Activated CD4-positive, alpha-beta T cell treated with anti-CD3 and anti-CD28 coated beads, Interleukin-2, Interleukin-4, amounts not matched to agents 100 ng/mL and 50 ng/mL, durations not matched to agents 16 hours and 8 hours (primary cell): Measurements from ENCODE around the gene MRNIP.

Source experiments
- DNase-seq: peaks from one replicate; pipeline ENCODE4 v3.0.0-alpha.2; 2020; ENCODE audit warnings: low spot score

MRNIP gene

DNA sequence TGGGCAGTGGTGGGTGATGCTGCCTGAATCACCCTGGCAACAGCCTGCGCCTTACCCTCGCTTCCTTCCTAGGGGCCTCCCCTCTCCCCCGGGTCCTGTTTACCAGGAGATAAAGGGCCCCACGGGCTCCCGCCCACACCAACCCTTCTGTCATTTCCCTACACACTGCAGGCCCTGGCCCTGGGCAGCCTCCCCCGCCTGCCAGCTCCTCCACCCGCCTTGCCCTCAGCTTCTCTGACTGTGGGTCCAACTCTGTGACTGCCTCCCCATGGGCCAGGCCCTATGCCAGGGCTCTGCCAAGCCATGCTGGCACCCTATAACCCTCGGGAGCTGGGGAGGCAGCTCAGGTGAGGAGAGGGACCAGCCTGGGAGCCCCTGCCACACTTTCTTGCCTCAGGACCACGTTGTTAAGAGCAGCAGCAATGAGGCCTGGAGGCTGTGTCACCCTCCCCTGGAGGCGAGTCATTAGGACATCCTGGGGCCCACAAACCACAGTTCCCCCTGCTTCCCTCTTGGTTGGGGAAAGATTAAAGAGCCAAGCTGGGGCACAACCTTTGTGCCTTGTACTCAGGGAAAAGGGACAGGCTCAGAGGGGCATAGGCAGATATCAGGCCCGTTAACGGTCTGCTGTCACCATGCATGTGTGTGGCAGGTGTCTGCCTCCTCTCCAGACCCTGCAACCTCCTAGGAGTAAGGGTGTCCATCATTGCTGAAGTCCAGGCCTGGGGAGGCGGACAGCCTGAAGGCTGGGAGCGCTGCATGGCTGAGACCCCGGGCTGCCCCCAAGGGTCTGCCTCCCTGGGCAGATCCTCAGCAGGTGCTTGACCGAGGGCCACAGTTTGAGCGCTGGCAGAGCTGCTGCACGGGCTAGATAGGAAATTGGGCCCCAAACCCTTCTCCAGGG, 54.7 kb downstream of the MRNIP start:
- peak; percentile 45 for DNase-seq

DNA sequence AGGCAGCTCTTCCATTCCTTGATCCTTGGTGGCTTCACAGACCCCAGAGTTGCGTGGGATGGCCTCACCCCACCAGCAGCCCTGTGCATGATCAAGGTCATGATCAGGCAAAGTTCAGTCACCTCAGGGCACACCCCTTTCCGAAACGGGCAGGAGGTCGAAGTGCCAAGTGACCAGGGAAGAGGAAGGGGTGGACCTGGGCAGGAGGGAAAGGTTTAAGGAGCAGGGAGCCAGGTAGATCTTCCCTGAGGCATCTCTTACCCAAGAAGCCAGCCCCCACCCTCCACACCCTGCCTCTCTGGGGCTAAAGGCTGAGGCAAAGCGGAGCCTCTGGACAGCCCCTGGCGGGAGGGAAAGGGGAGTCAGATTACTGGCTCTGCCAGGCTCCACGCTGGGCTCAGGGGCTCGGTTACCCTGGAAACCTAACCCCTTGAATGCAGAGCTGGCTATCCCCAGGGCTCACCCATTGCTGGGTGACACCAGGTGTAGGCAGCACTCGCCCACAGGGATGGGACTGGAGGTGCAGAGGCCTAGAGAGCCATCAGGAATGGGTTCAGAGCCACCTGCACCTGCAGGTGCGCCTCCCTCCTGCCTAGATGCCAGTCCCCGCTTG, 55.6 kb downstream of the MRNIP start:
- no peak for DNase-seq

DNA sequence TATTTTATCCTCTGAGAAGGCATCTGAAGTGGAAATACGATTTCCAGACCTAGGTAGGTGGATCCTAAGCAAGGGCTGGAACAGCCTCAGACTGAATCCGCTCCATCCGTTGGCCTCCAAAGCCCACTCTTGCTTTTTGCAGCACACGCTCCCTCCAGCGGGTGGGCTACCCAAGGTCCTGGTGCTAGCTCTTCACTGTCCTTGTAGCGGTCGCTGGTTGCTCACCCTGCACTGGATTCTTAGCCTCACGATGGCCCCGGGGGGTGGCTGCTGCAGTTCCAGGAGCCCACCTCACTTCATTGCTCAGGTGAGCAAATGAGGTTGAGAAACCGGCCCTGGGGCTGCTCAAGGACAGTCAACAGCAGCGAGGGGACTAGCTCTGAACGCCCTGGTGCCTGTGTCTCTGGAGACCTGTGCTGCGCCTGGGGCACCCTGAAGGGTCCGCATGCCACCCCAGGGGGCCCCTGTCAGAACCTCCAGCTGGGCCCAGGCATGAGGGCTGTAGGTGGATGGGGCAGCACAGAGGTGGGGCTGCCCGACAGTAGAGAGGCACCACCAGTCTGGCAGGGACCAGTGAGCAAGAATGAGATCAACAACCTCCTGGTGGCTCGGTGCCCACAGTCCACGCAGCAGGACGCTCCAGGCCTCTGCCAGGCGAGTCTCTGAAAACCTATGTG, 56.3 kb downstream of the MRNIP start:
- DNase-seq = no peak

DNA sequence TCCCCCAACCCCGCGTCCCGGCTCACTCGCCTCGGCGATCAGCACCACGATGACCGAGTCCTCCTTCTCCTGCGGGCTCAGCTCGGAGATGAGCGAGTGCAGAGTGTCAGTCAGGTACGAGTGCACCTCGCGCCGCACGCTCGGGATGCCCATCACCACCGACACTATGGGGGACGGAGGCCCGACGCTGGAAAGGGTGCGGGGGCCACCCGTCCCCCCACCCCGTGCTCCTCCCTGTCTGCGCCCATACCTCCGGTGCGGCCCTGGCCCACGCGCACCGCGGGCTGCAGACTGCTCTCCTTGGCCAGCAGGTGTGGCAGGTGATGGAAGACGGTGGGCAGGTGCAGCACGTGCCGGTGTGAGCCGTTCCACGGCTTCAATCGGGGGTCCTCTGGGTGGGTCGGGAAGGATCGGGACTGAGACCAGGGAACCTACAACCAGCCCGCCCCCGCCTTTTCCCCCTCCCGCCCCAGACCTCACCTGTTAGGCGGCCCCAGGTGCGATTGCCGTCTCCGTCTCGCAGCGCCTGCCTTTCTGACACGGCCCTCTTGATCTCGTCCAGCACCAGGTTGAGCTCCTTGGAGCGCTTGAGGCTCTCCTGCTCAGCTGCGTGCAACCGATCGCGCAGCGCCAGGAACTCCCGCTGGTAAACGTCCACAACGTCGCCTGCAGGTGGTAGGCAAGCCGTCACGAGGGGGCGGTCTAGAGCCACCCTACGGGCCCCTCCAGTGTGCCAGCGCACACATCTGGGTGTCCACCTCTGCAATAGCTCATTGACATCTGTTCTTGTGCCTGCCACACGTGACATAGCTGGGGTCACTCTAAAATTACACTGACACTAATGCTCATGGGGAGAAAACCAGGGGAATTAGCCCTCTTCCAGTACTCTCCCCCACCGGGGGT, 57.1 kb downstream of the MRNIP start:
- DNase-seq = peak; percentile 81

DNA sequence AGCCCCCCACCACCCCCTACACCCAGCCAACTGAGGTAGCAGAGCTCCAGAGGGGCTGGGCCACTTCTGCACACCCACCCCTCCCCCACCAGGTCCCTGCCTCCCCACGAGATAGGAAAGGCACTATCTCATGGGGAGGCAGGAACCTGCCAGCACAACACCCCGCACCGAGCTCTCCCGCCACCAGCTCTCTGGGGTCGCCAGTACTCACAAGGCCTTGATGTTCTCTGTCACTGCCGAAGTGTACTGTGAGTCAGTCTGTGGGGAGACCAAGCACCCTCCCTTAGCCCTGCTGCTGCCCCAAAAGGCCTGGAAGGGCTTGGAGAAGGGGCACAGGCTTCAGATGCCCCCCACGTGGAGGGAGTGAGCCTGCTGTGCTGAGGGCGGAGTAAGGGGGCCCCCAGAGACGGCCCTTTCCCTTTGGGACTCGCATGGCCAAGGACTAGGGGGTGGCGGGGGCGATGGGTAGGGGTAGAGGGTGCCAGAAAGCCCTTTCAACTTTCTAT, 57.9 kb downstream of the MRNIP start:
- no peak for DNase-seq

DNA sequence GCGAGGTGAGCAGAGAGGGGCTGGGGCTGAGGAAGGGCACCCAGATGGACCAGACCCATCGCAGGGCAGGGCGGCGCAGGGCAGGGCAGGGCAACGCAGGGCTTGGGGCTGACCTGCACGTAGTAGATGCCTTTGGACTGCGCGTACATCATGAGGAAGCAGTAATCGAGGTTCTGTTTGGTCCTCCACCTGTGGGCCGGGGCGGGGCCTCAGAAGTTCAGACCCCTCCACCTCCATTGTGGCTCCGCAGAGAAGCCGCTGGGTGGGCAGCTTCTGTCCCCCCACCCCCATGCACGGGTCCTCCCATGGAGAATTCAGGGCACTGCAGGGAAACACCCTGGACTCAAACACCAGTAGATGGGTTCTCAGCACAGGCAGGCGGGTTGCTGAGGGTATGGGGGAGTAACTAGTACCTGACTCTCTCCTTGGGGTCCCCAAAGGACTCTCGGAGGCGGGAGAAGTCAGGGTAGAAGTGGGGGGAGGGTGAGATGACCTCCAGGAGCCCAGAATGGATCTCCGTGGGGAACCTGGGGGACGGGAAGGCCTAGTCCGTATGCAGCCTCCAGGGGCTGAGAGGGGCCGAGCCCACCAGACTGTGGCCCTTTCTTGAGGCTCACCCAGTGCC, 58.4 kb downstream of the MRNIP start:
- no peak for DNase-seq

DNA sequence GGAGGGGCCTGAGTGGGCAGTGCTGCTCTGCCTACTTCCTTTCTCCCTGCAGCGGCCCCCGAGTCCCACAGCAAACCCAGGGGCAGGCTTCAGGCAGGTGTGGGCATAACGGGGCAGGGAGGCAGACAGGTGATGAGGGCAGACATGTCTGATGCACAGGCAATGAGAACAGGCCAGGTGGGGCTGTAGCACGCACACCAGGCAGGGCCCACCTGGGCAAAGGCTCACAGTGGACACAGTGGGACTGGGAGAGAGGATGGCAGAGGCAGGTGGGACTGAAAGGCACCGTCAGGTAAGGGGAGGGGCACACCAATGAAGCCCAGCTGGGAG, 59.0 kb downstream of the MRNIP start:
- DNase-seq = no peak

DNA sequence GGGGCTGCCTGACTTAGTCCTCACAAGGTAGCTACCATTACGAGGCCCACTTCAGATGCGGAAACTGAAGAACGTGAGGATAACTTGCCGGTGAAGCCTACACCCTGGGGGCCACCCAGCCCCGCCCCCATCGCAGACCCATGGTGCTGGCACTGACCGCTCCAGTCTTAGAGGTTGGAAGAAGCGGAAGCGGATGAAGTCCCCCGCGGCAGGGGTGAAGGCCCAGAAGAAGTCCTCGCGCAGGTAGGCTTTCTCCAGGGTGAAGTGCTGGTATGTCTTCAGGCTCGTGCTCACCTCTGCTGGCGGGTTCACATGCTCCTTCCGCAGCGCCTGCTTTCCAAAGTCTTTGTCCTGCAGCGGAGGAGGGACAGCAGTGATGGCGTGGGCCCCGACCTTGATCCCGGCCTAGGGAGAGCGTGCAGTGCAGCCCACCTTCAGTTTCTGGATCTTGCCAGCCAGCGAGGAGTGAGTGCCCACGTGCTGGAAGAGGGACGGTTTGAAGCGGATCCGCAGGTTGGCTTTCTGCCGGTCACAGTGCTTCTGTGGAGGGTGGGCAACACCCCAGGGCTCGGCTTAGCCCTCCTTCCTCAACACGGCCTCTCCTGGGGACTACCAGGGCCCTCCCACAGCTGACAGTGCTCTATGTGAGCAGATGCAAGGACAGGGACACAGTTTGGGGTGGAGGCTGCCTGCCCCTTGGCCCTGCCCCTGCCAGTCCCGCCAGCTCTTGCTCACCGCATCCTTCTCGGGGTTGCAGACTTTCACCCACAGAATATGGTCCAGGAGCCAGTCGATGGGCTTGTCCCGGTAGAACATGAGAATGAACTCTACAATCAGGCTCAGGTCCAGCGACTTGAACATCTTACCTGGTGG, 59.6 kb downstream of the MRNIP start:
- no peak for DNase-seq

DNA sequence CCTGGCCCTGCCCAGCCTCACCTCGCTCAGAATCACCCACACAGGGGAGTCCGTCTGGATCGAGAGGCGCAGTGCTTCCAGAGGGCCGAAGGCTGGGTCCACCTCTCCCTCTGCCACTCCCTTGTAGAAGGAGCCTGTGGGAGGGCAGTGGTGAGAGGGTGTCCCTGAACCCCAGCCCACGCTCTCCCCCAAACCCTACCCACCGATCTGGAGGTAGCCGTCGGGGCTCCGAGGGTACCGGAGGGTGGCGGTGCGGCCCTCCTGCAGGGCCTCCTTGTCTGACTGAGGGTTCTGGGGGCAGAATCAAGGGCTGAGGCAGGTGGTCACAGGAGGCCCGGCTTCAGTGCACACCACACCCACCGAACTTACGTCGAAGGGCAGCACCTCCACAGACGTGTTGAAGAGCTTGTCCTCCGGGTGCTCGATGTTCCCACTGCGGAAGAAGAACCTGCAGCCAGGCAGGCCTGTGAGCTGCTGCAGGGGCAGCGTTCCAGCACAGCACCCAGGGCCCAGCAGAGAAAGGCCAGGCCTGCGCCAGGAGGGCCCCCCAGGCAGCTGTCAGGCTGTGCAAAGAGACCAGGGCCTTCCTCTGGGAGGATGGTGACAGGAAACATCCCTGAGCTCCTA, 60.4 kb downstream of the MRNIP start:
- DNase-seq = no peak

DNA sequence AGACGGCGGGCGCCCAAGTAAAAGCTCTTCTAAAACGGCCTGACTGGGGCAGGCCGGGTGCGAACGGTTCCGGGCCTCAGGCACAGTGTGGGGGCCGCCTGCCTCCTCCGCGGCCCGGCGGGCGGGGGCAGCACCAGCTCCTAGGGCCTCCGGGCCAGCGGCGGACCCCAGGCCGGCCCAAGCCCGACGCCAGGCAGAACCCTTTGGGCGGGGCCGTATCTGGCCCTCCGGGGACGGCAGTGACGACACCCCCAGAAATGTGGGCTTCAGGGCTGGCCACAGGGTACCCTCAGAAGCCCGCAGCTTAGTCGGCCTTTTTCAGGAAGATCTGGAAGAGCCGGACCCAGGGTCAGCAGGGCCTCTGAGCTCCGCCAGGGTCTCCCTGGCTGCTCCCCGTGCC, 60.9 kb downstream of the MRNIP start:
- DNase-seq = no peak

DNA sequence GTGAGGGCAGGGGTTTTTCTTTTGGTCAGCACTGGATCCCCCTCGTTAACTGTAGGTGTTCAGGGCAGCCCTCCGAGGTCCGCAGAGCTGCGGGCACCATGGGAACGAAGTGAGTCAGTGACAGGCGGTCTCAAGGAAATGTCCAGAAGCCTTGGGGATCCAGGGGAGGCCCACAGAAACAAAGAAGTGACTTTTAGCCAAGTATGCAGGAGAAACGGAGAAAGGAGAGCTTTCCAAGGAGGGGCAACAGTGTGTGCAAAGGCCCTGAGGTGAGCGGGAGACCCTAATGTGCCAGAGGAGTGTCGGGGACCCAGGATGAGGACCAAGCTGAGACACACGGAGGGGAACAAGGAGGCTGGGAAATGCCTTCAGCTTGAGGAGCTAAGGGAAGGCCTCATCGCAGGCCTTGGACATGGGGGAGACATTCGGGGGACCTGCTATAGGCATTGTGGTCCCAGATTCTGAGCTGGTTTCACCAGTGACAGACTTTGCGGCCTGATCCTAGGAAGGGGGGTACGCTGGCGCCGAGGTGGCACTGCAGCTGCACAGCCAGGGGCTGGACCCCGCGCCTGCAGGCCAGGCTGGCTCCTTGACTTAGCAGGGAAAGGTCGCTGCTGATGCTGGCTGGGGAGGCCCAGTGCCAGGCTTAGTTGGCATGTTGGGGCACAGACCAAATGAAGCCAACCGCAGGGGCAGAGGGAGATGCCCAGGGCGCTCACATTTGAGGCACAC, 61.6 kb downstream of the MRNIP start:
- no peak for DNase-seq

DNA sequence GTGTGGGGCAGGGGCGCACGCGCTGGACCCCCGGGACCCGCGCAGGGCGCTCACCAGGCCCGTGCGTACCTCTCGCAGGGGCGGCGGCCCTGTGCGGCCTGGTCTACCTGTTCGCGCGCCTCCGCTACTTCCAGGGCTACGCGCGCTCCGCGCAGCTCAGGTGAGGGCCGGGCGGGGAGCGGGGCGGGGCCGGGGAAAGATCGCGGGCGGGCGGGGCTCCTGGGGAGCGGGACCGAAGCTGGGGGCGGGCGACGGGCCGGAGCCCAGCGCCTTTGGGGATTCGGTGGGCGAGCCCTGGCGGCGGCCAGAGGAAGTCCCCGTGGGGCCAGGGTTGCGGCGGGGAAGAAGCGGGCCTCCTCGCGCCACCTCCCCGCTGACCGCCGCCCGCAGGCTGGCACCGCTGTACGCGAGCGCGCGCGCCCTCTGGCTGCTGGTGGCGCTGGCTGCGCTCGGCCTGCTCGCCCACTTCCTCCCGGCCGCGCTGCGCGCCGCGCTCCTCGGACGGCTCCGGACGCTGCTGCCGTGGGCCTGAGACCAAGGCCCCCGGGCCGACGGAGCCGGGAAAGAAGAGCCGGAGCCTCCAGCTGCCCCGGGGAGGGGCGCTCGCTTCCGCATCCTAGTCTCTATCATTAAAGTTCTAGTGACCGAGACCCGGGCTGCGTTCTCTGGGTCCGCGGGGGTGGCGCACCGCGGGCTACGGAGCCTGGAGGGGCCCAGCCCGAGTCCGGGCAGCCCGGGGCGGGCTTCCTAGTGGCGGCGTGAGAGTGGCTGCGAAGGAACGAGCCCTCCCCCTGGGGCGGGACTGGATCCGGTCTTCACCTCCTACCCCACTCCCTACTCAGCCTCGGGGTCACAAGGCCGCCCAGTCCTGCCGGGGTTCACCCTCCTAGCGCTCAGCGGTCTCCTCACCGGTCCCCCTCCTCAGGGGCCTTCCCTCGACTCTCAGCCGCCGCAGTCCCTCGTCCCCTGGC, 62.5 kb downstream of the MRNIP start:
- peak; percentile 60 for DNase-seq

DNA sequence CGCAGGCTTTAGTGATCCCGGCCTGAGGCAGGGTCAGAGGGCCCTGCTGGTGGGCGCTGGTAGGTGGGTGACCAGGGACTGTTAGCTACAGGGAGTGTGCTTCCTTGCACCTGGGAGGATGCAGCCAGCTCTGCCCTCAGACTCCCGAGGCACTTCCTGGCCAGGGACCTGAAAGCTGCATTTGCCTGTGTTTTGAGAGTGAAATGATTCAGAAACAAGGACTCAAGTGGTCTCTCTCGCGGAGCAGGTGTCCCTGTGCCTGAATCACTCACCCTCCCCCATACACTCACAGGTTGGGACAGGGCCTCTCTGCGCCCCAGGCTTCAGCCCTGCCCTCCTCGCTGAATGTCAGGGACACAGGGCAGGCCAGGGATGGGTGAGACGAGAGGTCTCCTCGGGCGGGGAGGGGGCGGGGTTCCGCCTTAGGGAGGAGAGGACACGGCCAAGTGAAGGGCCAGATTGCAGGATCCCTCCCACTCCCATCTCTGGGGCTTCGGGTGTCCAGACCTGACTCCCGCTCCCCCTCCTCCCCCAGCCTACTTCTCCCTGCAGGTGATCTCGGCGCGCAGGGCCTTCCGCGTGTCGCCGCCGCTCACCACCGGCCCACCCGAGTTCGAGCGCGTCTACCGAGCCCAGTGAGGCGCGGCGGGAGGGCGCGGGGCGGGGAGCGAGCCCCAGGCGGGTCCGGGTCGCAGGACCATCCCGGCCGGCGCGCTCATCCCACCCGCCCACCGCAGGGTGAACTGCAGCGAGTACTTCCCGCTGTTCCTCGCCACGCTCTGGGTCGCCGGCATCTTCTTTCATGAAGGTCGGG, 63.4 kb downstream of the MRNIP start:
- no peak for DNase-seq

DNA sequence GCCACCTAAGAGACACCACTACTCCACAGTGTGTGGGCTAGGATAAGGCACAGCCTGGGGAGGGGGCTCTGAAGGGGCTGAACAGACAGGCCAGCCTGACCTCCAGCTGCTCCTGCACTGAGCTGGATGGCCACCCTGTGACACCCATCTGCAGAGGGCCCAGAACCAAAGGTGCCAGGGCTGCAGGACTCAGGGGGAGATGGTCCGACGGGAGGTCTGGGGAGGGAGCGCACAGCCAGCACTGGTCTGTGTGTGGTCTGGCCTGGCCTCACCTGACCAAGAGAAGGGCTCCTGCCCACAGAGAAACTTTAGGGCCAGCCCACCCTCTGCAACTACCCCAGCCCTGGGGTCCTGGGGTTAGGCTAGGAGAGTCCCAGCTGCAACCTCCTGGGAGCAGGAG, 64.0 kb downstream of the MRNIP start:
- no peak for DNase-seq

DNA sequence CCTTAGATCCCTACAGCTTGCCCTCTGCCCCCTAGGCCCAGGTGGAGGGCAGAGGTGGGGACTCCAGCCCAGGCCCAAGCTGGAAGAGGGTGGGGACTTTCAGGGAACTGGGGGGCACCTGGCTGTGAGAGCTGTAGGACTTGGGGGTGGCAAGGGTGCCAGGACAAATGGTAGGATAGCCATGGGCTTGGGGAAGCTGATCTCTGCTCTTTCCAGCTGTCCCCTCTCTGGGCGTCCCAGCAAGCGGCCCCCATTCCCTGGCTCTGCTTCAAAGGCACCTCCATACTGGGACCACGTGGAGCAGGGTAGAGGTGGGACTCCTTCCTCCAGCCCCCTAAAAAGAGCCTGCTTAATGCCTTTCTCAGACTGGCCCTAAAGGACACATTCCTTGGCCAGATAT, 64.4 kb downstream of the MRNIP start:
- DNase-seq = no peak

DNA sequence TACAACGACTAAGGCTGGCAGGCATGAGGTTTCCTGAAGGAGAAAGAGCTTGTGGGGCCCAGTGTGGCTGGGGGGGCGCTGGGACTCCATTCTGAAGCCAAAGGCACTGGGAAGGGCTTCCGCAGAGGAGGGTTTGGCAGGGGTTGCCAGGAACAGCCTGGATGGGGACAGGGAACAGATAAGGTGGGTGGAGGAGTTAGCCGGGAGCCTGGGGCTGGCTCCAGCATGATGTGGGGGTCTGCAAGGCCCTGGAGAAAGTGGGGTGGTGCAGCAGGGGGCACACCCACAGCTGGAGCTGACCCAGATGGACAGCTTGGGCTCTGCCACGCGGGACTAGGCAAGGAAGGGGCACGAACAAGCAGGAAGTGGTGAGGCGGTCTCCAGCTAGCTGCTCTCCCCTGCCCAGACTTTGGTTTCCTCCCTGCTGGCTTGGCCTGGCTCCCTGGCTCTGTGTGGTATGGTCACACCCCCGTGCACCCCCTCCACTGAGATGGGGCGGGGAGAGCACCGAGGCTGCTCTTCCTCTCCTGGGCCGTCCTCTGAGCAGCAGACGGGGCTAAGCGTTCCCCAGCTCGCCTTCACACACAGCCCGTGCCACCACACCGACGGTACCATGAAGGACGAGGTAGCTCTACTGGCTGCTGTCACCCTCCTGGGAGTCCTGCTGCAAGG, 65.0 kb downstream of the MRNIP start, which contains the start of gene LTC4S:
TSS of gene LTC4S (plus strand) at position 519 of the 672 bp plus-strand sequence. CDS start at position 614, 95 bp downstream.
- DNase-seq = no peak
